Lower lobe of right lung (tissue), 2 donors: ENCODE data around the gene MYRF. TPM values are rescaled to one million over a fixed set of nuclear protein-coding genes. Genes with fewer than 3 reads are reported as not detected.
A peak's percentile ranks its signal among the peaks of the same experiment; 100 is the strongest.

Source experiments
- ATAC-seq, 2 donors: fragments of 200-7000 bp; cut with Tn5 transposase; one replicate each; pipeline ENCODE4 v1.9.1; 2020 to 2022; ENCODE audit warnings: mild to moderate bottlenecking in 2 of 2, moderate library complexity in 2 of 2
- DNase-seq: peaks from one replicate; pipeline ENCODE4 v3.0.0-alpha.2; 2020
- H3K27ac ChIP-seq: fragments of 200-600 bp; one replicate; pipeline ENCODE4 v1.8.0; 2022
- H3K27me3 ChIP-seq: fragments of 200-600 bp; one replicate; pipeline ENCODE4 v1.8.0; 2022; ENCODE audit warnings: low read depth
- H3K36me3 ChIP-seq: fragments of 200-600 bp; one replicate; pipeline ENCODE4 v1.8.0; 2022; ENCODE audit warnings: mild to moderate bottlenecking
- H3K4me1 ChIP-seq: fragments of 200-600 bp; one replicate; pipeline ENCODE4 v1.8.0; 2022
- H3K4me3 ChIP-seq: fragments of 200-600 bp; one replicate; pipeline ENCODE4 v1.8.0; 2022; ENCODE audit warnings: mild to moderate bottlenecking
- H3K9me3 ChIP-seq: fragments of 200-600 bp; one replicate; pipeline ENCODE4 v1.8.0; 2022
- intact Hi-C: fragments of 100-400 bp; cut with DNase I; formaldehyde crosslinking; loops from one replicate; pipeline ENCODE4 v1.11.0; 2022
- total RNA-seq: library from RNA; stranded (reverse); fragmentation: NEBNext Ultra II Directional; extraction: Animal tissue kit (Norgen Biotek cat#: 25700); gene quantifications from one replicate; pipeline ENCODE4 v1.2.1, GENCODE V29; 2021
- TF ChIP-seq, protein P1 (sequence below): fragments of 200-600 bp; IDR thresholded peaks from one replicate; pipeline ENCODE4 v1.8.0; 2022; ENCODE audit warnings: antibody characterized with exemption, mild to moderate bottlenecking
- donor health status: DM: no; HTN: yes; CAD: no; lungs with severe emphysema.

The MYRF gene
- total RNA-seq, 1 donor from 2014 or later, result 37.9 TPM

DNA sequence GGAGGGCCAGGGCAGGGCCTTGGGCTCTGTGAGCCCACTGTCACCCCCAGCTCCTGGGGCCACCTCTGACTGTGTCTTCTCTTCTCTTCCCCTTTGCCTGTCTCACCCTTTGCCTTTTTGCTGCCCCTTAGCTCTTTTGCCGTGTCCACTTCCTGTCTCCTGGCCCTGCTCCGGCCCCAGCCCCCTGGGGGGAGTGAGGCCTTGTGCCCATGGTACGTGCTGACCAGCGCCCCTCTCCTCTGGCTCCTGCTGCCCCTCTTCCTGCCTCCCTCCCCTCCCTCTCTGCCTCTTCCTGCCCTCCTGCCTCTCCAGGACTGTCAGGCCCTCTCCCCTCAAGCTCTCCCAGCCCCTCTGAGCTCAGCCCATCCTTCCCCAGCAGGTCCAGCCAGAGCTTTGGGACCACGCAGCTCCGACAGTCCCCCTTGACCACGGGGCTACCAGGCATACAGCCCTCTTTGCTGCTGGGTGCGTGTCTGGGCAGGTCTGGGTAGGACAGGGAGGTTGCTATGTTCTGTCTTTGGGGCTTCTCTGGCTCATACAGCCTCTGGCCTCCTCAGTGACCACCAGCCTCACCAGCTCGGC is 28.2 kb downstream of the MYRF start:
- H3K27ac ChIP-seq, result no peak overlapping the region
- TF ChIP-seq, protein P1, sequence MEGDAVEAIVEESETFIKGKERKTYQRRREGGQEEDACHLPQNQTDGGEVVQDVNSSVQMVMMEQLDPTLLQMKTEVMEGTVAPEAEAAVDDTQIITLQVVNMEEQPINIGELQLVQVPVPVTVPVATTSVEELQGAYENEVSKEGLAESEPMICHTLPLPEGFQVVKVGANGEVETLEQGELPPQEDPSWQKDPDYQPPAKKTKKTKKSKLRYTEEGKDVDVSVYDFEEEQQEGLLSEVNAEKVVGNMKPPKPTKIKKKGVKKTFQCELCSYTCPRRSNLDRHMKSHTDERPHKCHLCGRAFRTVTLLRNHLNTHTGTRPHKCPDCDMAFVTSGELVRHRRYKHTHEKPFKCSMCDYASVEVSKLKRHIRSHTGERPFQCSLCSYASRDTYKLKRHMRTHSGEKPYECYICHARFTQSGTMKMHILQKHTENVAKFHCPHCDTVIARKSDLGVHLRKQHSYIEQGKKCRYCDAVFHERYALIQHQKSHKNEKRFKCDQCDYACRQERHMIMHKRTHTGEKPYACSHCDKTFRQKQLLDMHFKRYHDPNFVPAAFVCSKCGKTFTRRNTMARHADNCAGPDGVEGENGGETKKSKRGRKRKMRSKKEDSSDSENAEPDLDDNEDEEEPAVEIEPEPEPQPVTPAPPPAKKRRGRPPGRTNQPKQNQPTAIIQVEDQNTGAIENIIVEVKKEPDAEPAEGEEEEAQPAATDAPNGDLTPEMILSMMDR, result no peak
- H3K27me3 ChIP-seq, result no peaks in the 10 kb centered on the region
- ATAC-seq, result no peak
- no peaks in the 10 kb centered on the region for H3K4me1 ChIP-seq
- H3K9me3 ChIP-seq, result no peaks in the 10 kb centered on the region
- H3K4me3 ChIP-seq, result no peak overlapping the region
- H3K36me3 ChIP-seq, result peaks cover 34% of the 10 kb centered on the region
- no peak for DNase-seq
- intact Hi-C loops, result no loop called here

DNA sequence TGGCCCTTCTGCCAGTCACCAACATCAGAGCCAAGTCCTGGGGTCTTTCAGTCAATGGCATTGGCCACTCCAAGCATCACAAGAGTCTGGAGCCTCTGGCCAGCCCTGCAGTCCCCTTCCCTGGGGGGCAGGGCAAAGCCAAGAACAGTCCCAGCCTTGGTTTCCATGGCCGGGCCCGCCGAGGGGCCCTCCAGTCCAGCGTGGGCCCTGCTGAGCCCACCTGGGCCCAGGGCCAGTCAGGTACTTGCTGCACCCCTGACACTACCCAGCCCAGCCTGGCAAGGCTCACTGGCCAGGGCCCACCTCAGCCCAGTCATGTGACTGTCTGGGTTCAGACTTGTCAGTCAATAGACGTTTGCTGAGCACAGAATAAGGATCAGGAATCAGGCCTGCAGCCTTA is 29.1 kb downstream of the MYRF start:
- intact Hi-C loops, result no loop called here
- DNase-seq, result peak; percentile 35

DNA sequence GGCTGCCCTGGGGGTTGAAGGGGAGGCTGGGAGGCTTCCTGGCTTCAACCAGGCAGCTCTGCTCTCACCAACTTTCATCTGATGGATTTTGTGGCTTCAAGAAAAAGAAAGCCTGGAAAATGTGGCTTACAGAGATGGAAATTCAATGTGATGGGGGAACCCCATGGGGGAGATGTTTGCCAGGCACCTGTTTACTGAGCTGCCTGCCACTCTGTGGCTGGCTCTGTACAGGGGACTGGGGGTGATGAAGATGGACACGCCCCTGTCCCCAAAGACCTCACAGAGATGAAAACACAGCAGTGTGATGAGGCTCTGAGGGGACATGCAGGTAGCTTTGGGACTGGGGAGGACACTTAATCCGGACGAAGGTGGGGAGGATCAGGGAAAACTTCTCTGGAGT is 29.9 kb downstream of the MYRF start:
- no peak overlapping the region for H3K27ac ChIP-seq
- H3K4me3 ChIP-seq, result no peak overlapping the region
- H3K9me3 ChIP-seq, result no peaks in the 10 kb centered on the region
- peaks cover 51% of the 10 kb centered on the region for H3K36me3 ChIP-seq
- no peaks in the 10 kb centered on the region for H3K4me1 ChIP-seq
- ATAC-seq (no peak), DNase-seq (no peak)
- intact Hi-C loops, result no loop called here
- TF ChIP-seq, protein P1, result no peak
- no peaks in the 10 kb centered on the region for H3K27me3 ChIP-seq

More for the DNA sequence above, 29.1 kb downstream of the MYRF start:
- TF ChIP-seq, protein P1, result no peak
- H3K9me3 ChIP-seq, result no peaks in the 10 kb centered on the region
- no peak overlapping the region for H3K4me3 ChIP-seq
- ATAC-seq, result no peak
- no peaks in the 10 kb centered on the region for H3K27me3 ChIP-seq
- H3K36me3 ChIP-seq, result peaks cover 44% of the 10 kb centered on the region
- no peaks in the 10 kb centered on the region for H3K4me1 ChIP-seq
- H3K27ac ChIP-seq, result no peak overlapping the region

DNA sequence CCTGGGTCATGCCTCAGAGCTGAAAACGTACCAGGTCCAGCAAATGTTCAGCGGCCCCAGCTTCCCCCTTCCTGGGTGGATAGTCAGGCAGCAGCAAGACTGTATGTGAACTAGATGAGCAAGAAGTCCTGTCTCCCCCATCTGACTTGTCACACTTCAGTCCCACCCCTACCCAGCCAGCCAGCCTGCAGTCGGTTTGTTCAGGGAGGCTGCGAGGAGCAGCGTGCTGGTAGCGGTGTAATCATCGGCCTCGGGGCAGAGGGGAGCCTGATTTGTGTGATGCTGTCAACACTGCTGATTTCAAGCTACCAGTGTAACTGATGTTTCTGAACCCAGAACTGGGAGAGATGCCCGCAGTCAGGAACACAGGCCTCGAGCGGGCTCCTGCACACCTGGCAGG is 30.4 kb downstream of the MYRF start:
- TF ChIP-seq, protein P1, result no peak
- ATAC-seq (no peak), DNase-seq (no peak)
- intact Hi-C loops, result no loop called here
- Histone ChIP-seq H3K4me3 (no peak overlapping the region), H3K9me3 (no peaks in the 10 kb centered on the region), H3K27me3 (no peaks in the 10 kb centered on the region), H3K27ac (no peak overlapping the region), H3K36me3 (peaks cover 56% of the 10 kb centered on the region), H3K4me1 (no peaks in the 10 kb centered on the region)

DNA sequence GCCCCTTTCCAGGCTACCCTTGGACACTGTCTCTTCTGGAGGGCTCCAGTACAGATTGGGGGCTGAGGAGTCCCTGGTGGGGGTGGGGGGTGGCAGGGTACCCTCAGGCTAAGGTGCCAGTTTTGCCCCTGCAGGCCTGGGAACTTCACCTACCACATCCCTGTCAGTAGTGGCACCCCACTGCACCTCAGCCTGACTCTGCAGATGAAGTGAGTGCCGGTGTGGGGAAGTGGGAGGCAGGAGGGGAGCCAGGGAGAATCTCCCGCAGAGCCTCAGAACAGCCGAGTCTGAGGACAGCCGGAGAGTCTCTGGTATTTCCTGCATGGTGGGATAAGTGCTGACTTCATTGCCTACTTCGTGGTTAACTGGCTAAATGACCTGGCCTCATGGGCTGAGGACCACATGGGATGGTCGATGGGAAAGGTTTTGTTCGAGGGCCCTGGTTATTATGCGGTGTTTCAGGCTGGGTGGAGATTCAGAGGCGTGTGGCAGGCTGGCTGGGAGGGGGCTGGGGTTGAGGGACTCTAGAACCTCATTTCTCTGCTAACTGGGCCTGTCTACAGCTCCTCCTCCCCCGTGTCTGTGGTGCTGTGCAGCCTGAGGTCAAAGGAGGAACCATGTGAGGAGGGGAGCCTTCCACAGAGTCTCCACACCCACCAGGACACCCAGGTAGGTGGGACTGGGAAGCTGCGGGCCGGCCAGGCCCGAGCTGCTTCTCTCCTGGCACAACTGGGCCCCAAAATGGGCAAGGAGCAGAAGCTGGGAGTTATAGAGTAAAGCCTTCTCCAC is 31.5 kb downstream of the MYRF start:
- DNase-seq, result no peak
- H3K36me3 ChIP-seq, result peaks cover 67% of the 10 kb centered on the region
- intact Hi-C loops, result no loop called here
- no peaks in the 10 kb centered on the region for H3K4me1 ChIP-seq
- H3K9me3 ChIP-seq, result no peaks in the 10 kb centered on the region
- H3K27ac ChIP-seq, result no peak overlapping the region
- no peaks in the 10 kb centered on the region for H3K27me3 ChIP-seq
- TF ChIP-seq, protein P1, result no peak
- no peak for ATAC-seq
- H3K4me3 ChIP-seq, result no peak overlapping the region
